Kidney (tissue), 14 donors: ENCODE results near the gene UBE2S. TPM values are rescaled to one million over a fixed set of nuclear protein-coding genes. Genes with fewer than 3 reads are reported as not detected.

Experiments
- DNase-seq, 5 donors: peaks; one replicate each; pipeline ENCODE4 v3.0.0-alpha.2; 2013 to 2020
- FAIRE-seq: peaks from 2 replicates; lab custom pipeline; 2012; peaks lifted over from hg19 to GRCh38; lab: Jason Lieb, UNC
- H3K27ac ChIP-seq, 2 donors: one replicate each; pipeline ENCODE4 v1.7.0; 2013; ENCODE audit warnings: low read depth in 2 of 2, low read length in 2 of 2, inconsistent platforms in 1 of 2
- H3K27me3 ChIP-seq: one replicate; pipeline ENCODE4 v1.7.1; 2013; ENCODE audit warnings: low read length, inconsistent platforms; ENCODE audit not compliant: control insufficient read depth, insufficient read depth
- H3K36me3 ChIP-seq, 3 donors: one replicate each; pipeline versions ENCODE4 v1.7.0 to v1.7.1; 2013; ENCODE audit warnings: low read length in 3 of 3, control low read depth in 1 of 3, inconsistent platforms in 1 of 3; ENCODE audit not compliant: insufficient read depth in 3 of 3, control insufficient read depth in 2 of 3
- H3K4me1 ChIP-seq, 3 donors: one replicate each; pipeline versions ENCODE4 v1.7.0 to v1.7.1; 2013; ENCODE audit warnings: low read length in 3 of 3, inconsistent platforms in 1 of 3, low read depth in 1 of 3; ENCODE audit not compliant: control insufficient read depth in 2 of 3, insufficient read depth in 2 of 3
- H3K4me3 ChIP-seq, 3 donors: one replicate each; pipeline versions ENCODE4 v1.7.0 to v1.8.1; 2013; ENCODE audit warnings: low read length in 3 of 3, control low read depth in 1 of 3, inconsistent platforms in 1 of 3
- H3K9ac ChIP-seq, 3 donors: one replicate each; pipeline versions ENCODE4 v1.7.0 to v1.7.1; 2013; ENCODE audit warnings: low read length in 3 of 3, control low read depth in 1 of 3, inconsistent platforms in 1 of 3
- H3K9me3 ChIP-seq, 3 donors: one replicate each; pipeline versions ENCODE4 v1.7.0 to v1.7.1; 2013; ENCODE audit warnings: low read length in 3 of 3, control low read depth in 1 of 3, inconsistent platforms in 1 of 3; ENCODE audit not compliant: control insufficient read depth in 2 of 3, insufficient read depth in 1 of 3
- intact Hi-C: fragments of 100-400 bp; cut with DNase I; formaldehyde crosslinking; loops from one replicate; pipeline ENCODE4 v1.11.1; 2022
- polyA plus RNA-seq: library from polyadenylated mRNA; stranded (reverse); fragments of 350-450 nt; fragmentation: Illumina TruSeq; extraction: RNeasy Lipid Tissue Mini Kit (QIAGEN cat#74804); gene quantifications from one replicate; pipeline ENCODE4 v1.2.3, GENCODE V29; 2014; ENCODE audit warnings: low read depth, low replicate concordance; ENCODE audit not compliant: insufficient read depth
- total RNA-seq: library from RNA; stranded (reverse); fragmentation: NEBNext Ultra II Directional; extraction: Animal tissue kit (Norgen Biotek cat#: 25700); gene quantifications from one replicate; pipeline ENCODE4 v1.2.1, GENCODE V29; 2021
- TF ChIP-seq, protein P1 (sequence below): IDR thresholded peaks from 3 replicates; pipeline ENCODE4 v1.5.1; 2012; ENCODE audit warnings: mild to moderate bottlenecking, moderate library complexity, borderline replicate concordance; ENCODE audit not compliant: insufficient read depth; ENCODE audit errors: extremely low read depth
- donor health status: control.
- donor health status: control.
- donor health status: control.
- donor health status: control.
- donor health status: control.
- donor health status: DM: yes; HTN: yes; CAD: no.
- donor health status: Normal renal cell carcinoma (clear cell type).

UBE2S gene
- total and polyA plus RNA-seq, 2 donors from 2014 or later: 16.8 to 20.8 TPM

DNA sequence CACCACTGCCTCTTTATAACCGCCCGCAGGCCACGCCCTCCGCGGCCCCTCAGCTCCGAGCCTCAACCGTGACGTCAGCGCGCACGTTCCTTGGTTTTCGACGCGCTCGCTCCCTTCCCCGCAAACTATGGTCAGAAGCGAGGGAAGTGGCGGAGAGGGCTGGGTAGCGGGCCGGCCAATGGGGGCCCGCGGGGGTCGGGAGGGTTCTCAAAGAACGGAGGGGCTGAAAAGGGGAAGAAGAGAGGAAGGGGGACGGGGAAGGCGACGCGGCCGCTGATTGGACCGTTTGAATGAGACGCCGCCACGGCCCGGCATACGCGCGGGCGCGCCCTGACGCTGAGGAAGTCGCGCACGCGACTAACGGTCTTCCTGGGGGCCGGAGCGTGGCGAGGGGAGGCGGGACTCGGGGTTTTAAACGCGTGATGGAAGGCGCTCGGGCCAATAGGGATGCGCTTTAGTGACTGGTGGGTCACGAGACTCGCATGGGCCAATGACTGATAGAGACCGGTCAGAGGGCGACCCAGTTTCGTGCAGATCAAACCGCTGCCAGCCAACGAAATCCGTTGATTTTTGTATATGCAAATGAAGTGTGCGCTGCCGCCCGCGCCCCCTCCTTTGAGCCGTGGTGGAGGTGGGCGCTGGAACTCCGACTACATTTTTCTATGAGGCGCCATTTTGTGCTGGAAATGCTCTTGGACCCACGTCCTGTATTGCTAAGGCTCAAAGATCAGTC is 378 bp upstream of the UBE2S start:
- peaks cover 0 to 9% (median 6%) of the 10 kb centered on the region in 3 donors for H3K4me1 ChIP-seq
- H3K27me3 ChIP-seq: no peaks in the 10 kb centered on the region
- intact Hi-C loops: no loop called here
- TF ChIP-seq, protein P1, sequence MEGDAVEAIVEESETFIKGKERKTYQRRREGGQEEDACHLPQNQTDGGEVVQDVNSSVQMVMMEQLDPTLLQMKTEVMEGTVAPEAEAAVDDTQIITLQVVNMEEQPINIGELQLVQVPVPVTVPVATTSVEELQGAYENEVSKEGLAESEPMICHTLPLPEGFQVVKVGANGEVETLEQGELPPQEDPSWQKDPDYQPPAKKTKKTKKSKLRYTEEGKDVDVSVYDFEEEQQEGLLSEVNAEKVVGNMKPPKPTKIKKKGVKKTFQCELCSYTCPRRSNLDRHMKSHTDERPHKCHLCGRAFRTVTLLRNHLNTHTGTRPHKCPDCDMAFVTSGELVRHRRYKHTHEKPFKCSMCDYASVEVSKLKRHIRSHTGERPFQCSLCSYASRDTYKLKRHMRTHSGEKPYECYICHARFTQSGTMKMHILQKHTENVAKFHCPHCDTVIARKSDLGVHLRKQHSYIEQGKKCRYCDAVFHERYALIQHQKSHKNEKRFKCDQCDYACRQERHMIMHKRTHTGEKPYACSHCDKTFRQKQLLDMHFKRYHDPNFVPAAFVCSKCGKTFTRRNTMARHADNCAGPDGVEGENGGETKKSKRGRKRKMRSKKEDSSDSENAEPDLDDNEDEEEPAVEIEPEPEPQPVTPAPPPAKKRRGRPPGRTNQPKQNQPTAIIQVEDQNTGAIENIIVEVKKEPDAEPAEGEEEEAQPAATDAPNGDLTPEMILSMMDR: no peak
- peak overlapping the region in 2 of 3 donors; percentile 46 to 62 for H3K9ac ChIP-seq
- FAIRE-seq: peak; percentile 87
- peak overlapping the region; percentile 98 for H3K27ac ChIP-seq
- H3K4me3 ChIP-seq: peak overlapping the region; percentile 68 to 85 (median 77)
- H3K9me3 ChIP-seq: no peaks in the 10 kb centered on the region
- peak; percentile 99 to 100 (median 100) for DNase-seq
- H3K36me3 ChIP-seq: peaks cover 0 to 5% (median 5%) of the 10 kb centered on the region in 3 donors

DNA sequence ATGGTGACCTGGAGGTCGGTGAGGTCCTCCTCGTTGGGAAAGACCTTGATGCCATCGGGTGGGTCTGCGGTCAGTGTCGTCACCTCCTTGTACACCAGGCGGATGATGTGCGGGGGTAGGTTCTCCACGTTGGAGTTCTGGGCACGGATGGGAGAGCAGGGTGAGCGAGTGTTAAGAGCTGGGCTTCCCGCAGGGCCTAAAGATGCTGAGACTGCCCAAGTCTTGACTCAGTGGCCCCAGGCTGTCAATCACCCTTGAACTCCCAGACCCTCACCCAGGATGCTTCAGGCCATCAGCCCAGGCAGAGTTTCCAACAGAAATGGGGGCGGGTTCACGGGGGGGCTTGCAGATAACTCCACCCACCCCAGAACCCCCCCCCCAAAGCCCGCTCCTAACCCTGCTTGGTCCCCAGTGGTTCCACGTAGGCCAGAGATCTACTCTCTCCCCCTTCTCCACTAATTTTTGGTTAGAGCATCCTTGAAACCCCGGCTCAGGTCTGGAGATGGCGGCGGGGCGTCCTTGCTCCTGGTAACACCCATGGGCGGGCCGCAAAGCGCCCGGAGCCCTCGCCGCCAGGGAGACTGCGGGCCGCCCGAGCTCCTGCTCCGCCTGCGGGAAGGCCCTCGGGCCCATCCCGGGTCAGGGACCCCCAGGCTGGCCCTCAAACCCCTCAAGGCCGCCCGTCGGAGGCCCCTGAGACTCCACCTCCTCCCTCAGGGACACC is 600 bp downstream of the UBE2S start:
- Histone ChIP-seq H3K4me1 (peaks cover 0 to 9% (median 6%) of the 10 kb centered on the region in 3 donors), H3K27ac (peak overlapping the region; percentile 98), H3K9me3 (no peaks in the 10 kb centered on the region), H3K36me3 (peaks cover 0 to 14% (median 8%) of the 10 kb centered on the region in 3 donors), H3K27me3 (no peaks in the 10 kb centered on the region), H3K9ac (peak overlapping the region; percentile 33 to 82 (median 61)), H3K4me3 (peak overlapping the region; percentile 57 to 68 (median 57))
- FAIRE-seq (no peak), DNase-seq (peak in 4 of 5 donors; percentile 20 to 85 (median 62))
- intact Hi-C loops: no loop called here
- TF ChIP-seq, protein P1: no peak

- peaks cover 0 to 16% (median 8%) of the 10 kb centered on the region in 3 donors for H3K36me3 ChIP-seq
- no peaks in the 10 kb centered on the region for H3K27me3 ChIP-seq
- H3K4me3 ChIP-seq: peak overlapping the region; percentile 57 to 68 (median 57)
- H3K4me1 ChIP-seq: peaks cover 0 to 9% (median 6%) of the 10 kb centered on the region in 3 donors
- intact Hi-C loops: no loop called here
- no peak overlapping the region for H3K9ac ChIP-seq
- FAIRE-seq (no peak), DNase-seq (no peak)
- H3K27ac ChIP-seq: no peak overlapping the region
- TF ChIP-seq, protein P1: no peak
- no peaks in the 10 kb centered on the region for H3K9me3 ChIP-seq
These were observed 1.3 kb downstream of the UBE2S start for GRCh38 chr19:55406091-55406825.
